HG03342 (cell line): ENCODE results near the gene LMF1.
"Not testable (repeated sequence)": the region's sequence is repeated elsewhere in the genome, so short reads cannot be mapped to it uniquely, and the experiment has no call there.

ENCODE experiments used
- ATAC-seq: cut with Tn5 transposase; IDR thresholded peaks from one replicate; pipeline ENCODE4 v1.9.1; 2021; ENCODE audit warnings: mild to moderate bottlenecking, moderate library complexity; ENCODE audit not compliant: unreplicated experiment

LMF1 gene

GRCh38 chr16:886084-886543, 84.7 kb downstream of the LMF1 start:
- ATAC-seq = no peak

GRCh38 chr16:885391-885790, 85.4 kb downstream of the LMF1 start:
- ATAC-seq = no peak

- ATAC-seq = no peak
Observed at GRCh38 chr16:884232-884631, 86.6 kb downstream of the LMF1 start.

- no peak for ATAC-seq
Observed at GRCh38 chr16:883781-884180, 87.0 kb downstream of the LMF1 start.

- ATAC-seq = no peak
Observed at GRCh38 chr16:883340-883739, 87.4 kb downstream of the LMF1 start.

GRCh38 chr16:882671-883070, 88.1 kb downstream of the LMF1 start:
- ATAC-seq = not testable (repeated sequence)

DNA sequence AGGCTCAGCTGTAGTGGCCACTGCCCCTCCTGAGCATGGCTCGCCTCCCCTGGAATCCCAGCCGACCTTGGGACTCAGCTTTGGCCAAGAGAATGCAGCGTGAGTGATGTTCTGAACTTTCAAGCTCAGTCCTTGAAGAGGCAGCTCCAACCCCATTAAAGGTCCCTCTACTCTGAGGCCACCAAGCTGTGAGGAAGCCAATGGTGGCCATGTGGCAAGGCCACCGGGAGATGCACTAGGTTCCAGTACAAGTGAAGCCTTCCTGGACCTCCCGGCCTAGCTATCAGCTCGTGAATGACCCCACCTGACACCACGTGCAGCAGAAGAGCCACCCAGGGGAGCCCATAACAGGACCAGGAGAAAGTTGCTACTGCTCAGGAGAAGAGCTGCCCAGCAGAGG, 88.5 kb downstream of the LMF1 start:
- ATAC-seq = no peak

DNA sequence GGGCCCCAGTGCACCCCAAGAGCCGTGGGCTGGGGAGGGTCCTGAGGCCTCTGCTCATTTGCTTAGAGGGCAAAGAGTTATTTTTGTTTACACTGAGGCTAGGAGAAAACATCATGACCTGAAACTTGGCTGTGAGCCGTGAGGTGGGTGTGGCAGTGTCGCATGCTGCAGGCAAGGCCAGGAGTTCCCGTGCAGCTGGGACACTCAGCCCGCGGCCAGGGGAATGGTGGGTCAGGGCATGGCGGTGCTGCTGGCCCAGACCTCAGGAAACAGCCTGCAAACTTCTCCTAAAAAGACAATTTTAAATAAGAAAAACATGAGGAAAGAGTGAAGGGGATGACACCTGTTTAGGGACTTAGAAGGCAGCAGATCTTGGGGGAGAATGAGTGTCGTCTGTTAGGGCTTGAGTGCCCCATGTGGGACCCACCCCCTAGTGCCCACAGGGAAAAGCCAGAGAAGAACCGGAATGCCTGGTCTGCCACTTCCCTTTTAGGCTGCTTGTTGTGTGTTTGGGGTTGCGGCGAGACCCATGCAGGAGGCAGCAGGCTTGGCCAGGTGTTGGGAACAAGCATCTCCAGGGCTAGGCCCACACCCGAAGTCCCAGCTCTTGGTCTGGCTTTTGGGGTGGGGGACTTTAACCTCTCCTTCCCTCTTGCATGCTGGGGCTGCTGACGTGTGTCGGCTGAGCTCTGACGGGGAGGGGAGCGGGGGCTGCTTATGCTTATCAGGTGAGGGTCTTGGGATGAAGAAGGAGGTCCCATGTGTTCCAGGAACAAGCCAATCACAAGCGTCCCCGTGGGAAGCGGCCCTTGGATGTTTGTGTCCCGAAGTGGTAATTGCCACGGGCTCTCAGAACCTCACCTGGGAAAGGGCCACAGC, 89.3 kb downstream of the LMF1 start:
- no peak for ATAC-seq

DNA sequence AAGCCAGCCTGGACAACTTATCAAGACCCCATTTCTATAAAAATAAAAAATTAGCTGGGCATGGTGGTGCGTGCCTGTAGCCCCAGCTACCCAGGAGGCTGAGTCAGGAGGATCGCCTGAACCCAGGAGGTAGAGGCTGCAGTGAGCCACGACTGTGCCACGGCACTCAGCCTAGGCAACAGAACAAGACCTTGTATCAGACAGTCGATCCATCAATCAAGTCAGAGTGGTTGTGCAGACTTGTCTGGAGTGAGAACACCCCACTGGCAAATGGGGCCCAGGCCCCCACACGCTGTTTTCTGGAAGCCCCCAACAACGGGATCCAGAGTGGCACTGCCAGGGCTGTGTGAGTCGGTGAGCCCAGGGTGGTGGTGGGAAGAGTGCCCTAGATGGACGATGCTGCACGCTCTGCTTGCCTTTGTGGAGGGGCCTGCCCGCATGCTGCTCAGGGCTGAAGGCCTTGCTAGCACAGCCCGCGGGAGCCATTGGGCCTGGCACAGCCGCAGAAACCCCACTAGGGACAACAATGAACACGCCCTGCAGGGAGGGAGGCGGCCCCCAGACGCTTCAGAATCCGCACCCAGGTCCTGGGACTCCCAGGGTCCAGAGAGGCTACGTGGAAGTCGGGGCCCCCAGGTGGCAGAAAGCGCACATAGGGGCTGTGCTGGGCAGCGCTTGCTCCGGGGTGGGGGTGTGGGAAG, 90.2 kb downstream of the LMF1 start:
- ATAC-seq = no peak

DNA sequence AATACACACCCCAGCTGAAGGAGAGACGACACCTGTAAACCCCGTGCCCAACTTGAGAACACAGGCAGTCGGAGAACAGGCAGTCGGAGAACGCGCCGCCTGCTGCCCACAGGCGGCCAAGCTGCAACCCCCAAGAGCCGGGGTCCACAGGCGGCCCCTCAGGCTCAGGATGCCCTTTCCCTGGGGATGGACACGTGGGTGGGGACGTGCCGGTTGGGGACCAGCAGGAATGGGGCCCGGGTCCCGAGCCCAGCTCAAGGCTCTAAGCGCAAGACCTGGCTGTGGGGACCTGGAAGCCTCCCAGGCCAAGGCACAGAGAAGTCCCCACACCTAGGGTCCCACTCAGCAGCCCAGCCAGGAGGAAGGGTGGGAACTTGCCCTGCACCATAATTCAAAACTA, 90.8 kb downstream of the LMF1 start:
- ATAC-seq = no peak

- ATAC-seq = no peak
Observed at GRCh38 chr16:879461-879861, 91.3 kb downstream of the LMF1 start.

DNA sequence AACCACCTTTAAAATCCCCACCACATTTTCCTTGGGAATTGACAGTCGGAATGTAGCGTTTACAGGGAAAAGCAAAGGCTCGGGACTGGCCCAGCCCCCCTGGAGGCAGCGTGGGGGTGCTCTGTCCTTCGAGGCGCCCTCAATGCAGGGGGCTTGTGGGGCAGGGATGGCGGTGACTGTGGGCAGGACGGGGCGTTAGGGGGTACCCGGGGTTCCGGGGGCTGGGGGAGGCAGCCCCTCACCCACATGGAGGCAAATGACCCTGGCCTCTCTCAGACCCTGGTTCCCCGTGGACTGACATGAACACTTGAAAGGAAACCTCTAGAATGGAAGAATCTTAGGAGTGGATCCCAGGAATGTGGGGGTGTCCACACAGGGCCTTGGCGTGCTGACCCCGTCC, 91.9 kb downstream of the LMF1 start:
- no peak for ATAC-seq

- no peak for ATAC-seq
Observed at GRCh38 chr16:878072-878784, 92.6 kb downstream of the LMF1 start.

- no peak for ATAC-seq
Observed at GRCh38 chr16:877242-878071, 93.3 kb downstream of the LMF1 start.

- ATAC-seq = no peak
Observed at GRCh38 chr16:876523-877241, 94.1 kb downstream of the LMF1 start.

- ATAC-seq = no peak
Observed at GRCh38 chr16:876041-876335, 94.8 kb downstream of the LMF1 start.

- ATAC-seq = no peak
Observed at GRCh38 chr16:875182-876040, 95.4 kb downstream of the LMF1 start.

DNA sequence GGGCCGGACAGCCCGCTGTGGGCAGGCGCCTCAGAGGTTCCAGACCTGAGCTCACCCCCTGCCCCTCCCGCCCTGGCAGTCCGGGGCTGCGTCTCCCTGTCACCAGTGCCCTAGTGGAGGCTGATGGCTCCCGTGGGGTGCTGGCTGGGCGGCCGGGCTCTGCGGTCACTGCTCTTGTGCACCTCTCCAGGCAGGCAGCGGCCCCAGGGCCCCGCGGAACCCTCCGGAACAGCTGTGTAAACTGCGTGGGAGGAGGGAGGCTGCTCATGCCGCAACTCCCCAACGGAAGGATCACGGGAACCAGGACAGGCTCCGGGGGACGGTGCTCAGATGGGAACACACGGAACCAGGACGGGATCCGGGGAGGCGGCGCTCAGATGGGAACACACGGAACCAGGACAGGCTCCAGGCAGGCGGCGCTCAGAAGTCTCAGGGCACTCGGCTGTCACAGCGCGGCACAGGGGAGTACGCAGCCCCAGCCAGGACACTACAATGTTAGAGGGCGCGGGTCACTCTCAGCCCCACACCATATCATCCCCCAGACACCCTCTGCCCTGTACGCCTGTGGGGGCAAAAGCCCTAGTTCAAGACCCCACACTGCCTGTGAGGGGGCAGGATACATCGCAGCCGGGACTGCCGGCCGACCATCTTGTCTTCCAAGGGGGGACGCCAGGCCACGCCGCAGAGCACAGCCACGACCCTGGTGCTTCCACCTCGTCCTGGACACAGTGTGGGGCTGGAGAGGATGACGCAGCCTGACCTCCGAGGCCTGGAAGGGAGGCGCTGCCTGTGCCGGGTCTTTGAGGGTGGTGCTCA, 96.2 kb downstream of the LMF1 start:
- ATAC-seq = no peak
